Measurements from ENCODE around the gene FBXO22. TPM values are rescaled to one million over a fixed set of nuclear protein-coding genes. Genes with fewer than 3 reads are reported as not detected.

The FBXO22 gene
- total and polyA plus RNA-seq, 2 of the 13 experiments (the other 11 are each of a cell fraction or from before 2014, with no cell fraction given) = 45.7 to 112 TPM

DNA sequence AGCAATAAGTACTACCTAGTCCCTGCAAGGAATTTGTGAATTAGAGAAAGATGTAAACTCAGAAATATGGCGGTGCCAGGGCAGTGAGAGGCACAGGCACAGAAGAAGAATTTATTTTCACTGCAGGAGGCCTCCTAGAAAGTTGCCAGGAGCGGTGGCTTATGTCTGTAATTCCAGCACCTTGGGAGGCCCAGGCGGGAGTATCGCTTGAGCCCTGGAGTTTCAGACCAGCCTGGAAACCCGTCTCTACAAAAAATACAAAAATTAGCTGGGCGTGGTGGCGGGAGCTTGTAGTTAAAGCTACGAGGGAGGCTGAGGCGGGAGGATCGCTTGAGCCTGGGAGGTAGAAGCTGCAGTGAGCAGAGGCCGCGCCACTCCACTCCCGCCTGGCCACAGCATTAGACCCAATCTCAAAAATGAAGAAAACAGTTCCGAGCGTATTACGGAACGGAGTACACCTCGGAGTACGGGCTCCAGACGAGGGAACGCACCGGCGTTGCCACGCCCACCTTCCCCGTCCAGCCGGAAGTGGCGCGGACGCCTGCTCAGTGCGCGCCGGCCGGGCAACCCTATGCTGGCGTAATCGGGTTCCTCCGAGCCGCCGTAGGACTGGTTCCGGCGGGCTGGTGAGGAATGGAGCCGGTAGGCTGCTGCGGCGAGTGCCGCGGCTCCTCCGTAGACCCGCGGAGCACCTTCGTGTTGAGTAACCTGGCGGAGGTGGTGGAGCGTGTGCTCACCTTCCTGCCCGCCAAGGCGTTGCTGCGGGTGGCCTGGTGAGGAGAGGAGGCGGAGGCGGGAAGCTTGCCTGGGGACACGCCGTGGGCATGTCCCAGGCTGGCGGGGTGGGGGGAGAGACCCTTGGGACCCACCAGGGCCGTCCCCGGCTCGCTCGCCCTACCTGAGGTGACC, at the start of gene FBXO22 (continued):
- TF ChIP-seq, protein P1, sequence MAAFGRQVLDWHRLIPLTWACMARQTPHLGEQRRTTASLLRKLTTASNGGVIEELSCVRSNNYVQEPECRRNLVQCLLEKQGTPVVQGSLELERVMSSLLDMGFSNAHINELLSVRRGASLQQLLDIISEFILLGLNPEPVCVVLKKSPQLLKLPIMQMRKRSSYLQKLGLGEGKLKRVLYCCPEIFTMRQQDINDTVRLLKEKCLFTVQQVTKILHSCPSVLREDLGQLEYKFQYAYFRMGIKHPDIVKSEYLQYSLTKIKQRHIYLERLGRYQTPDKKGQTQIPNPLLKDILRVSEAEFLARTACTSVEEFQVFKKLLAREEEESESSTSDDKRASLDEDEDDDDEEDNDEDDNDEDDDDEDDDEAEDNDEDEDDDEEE (CRISPR knock-in tag; IDR thresholded peaks at IDR 0.05) = 0 out of 2 replicates have a peak, but pooled peaks have one; percentile 25
- TF ChIP-seq ZNF317 (CRISPR knock-in tag; IDR thresholded peaks at IDR 0.05) = peak; percentile 36; the same call in 1 of the 2 replicates
- TF ChIP-seq, protein P2, sequence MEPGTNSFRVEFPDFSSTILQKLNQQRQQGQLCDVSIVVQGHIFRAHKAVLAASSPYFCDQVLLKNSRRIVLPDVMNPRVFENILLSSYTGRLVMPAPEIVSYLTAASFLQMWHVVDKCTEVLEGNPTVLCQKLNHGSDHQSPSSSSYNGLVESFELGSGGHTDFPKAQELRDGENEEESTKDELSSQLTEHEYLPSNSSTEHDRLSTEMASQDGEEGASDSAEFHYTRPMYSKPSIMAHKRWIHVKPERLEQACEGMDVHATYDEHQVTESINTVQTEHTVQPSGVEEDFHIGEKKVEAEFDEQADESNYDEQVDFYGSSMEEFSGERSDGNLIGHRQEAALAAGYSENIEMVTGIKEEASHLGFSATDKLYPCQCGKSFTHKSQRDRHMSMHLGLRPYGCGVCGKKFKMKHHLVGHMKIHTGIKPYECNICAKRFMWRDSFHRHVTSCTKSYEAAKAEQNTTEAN (CRISPR knock-in tag; conservative IDR thresholded peaks at IDR 0.05) = peak; percentile 77
- no peak for TF ChIP-seq NBN (conservative IDR thresholded peaks at IDR 0.05)
- peak; percentile 64; the same call in 1 of the 2 replicates for TF ChIP-seq ZNF460 (CRISPR knock-in tag; IDR thresholded peaks at IDR 0.05; ENCODE audit: borderline replicate concordance)
- no peak for TF ChIP-seq ZNF660 (CRISPR knock-in tag; IDR thresholded peaks at IDR 0.05; ENCODE audit: borderline replicate concordance, low read depth)
- TF ChIP-seq POLR2AphosphoS2 (IDR thresholded peaks at IDR 0.05; ENCODE audit: low read depth, low read length) = no peak
- TF ChIP-seq, protein P3, sequence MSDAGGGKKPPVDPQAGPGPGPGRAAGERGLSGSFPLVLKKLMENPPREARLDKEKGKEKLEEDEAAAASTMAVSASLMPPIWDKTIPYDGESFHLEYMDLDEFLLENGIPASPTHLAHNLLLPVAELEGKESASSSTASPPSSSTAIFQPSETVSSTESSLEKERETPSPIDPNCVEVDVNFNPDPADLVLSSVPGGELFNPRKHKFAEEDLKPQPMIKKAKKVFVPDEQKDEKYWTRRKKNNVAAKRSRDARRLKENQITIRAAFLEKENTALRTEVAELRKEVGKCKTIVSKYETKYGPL (CRISPR knock-in tag; IDR thresholded peaks at IDR 0.05) = peak; percentile 70; the same call in 1 of the 2 replicates
- peak; percentile 38; the same call in 1 of the 2 replicates for TF ChIP-seq ZNF329 (CRISPR knock-in tag; IDR thresholded peaks at IDR 0.05; ENCODE audit: low read depth)
- TF ChIP-seq, protein P4, sequence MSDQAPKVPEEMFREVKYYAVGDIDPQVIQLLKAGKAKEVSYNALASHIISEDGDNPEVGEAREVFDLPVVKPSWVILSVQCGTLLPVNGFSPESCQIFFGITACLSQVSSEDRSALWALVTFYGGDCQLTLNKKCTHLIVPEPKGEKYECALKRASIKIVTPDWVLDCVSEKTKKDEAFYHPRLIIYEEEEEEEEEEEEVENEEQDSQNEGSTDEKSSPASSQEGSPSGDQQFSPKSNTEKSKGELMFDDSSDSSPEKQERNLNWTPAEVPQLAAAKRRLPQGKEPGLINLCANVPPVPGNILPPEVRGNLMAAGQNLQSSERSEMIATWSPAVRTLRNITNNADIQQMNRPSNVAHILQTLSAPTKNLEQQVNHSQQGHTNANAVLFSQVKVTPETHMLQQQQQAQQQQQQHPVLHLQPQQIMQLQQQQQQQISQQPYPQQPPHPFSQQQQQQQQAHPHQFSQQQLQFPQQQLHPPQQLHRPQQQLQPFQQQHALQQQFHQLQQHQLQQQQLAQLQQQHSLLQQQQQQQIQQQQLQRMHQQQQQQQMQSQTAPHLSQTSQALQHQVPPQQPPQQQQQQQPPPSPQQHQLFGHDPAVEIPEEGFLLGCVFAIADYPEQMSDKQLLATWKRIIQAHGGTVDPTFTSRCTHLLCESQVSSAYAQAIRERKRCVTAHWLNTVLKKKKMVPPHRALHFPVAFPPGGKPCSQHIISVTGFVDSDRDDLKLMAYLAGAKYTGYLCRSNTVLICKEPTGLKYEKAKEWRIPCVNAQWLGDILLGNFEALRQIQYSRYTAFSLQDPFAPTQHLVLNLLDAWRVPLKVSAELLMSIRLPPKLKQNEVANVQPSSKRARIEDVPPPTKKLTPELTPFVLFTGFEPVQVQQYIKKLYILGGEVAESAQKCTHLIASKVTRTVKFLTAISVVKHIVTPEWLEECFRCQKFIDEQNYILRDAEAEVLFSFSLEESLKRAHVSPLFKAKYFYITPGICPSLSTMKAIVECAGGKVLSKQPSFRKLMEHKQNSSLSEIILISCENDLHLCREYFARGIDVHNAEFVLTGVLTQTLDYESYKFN (CRISPR knock-in tag; conservative IDR thresholded peaks at IDR 0.05) = peak; percentile 45
- TF ChIP-seq, protein P5, sequence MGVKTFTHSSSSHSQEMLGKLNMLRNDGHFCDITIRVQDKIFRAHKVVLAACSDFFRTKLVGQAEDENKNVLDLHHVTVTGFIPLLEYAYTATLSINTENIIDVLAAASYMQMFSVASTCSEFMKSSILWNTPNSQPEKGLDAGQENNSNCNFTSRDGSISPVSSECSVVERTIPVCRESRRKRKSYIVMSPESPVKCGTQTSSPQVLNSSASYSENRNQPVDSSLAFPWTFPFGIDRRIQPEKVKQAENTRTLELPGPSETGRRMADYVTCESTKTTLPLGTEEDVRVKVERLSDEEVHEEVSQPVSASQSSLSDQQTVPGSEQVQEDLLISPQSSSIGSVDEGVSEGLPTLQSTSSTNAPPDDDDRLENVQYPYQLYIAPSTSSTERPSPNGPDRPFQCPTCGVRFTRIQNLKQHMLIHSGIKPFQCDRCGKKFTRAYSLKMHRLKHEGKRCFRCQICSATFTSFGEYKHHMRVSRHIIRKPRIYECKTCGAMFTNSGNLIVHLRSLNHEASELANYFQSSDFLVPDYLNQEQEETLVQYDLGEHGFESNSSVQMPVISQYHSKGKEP (CRISPR knock-in tag; IDR thresholded peaks at IDR 0.05) = no peak
- TF ChIP-seq, protein P6, sequence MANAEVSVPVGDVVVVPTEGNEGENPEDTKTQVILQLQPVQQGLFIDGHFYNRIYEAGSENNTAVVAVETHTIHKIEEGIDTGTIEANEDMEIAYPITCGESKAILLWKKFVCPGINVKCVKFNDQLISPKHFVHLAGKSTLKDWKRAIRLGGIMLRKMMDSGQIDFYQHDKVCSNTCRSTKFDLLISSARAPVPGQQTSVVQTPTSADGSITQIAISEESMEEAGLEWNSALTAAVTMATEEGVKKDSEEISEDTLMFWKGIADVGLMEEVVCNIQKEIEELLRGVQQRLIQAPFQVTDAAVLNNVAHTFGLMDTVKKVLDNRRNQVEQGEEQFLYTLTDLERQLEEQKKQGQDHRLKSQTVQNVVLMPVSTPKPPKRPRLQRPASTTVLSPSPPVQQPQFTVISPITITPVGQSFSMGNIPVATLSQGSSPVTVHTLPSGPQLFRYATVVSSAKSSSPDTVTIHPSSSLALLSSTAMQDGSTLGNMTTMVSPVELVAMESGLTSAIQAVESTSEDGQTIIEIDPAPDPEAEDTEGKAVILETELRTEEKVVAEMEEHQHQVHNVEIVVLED (CRISPR knock-in tag; IDR thresholded peaks at IDR 0.05; ENCODE audit: borderline replicate concordance) = peak; percentile 92
- TF ChIP-seq MEIS1 (CRISPR knock-in tag; IDR thresholded peaks at IDR 0.05; ENCODE audit: borderline replicate concordance) = peak; percentile 35; the same call in 1 of the 2 replicates
- peak; percentile 76; the same call in 1 of the 2 replicates for TF ChIP-seq ZNF724P (CRISPR knock-in tag; IDR thresholded peaks at IDR 0.05; ENCODE audit: borderline replicate concordance)
- TF ChIP-seq ZNF441 (CRISPR knock-in tag; IDR thresholded peaks at IDR 0.05; ENCODE audit: borderline replicate concordance) = peak; percentile 43; the same call in 1 of the 2 replicates
- TF ChIP-seq CEBPB (IDR thresholded peaks at IDR 0.05; ENCODE audit: borderline replicate concordance, low read depth, low read length) = peak; percentile 71; the same call in 1 of the 2 replicates

Measured in HepG2 (cell line).